PFSK-1 (cell line): Measurements from ENCODE around the gene GNG7.

Experiments used
- FOXP2 ChIP-seq: optimal IDR thresholded peaks from 2 replicates; pipeline ENCODE3; 2011; ENCODE audit warnings: borderline replicate concordance, control low read depth, inconsistent platforms; ENCODE audit not compliant: insufficient read depth; ENCODE audit errors: extremely low read length, extremely low read depth
- POLR2AphosphoS5 ChIP-seq: IDR thresholded peaks from 2 replicates; pipeline ENCODE4 v1.6.1; 2012; ENCODE audit warnings: low read depth, mild to moderate bottlenecking, control low read depth, low read length, moderate library complexity
- SIN3A ChIP-seq: IDR thresholded peaks from 2 replicates; pipeline ENCODE4 v1.6.1; 2012; ENCODE audit warnings: mild to moderate bottlenecking, low read length, moderate library complexity, borderline replicate concordance; ENCODE audit not compliant: insufficient read depth

DNA sequence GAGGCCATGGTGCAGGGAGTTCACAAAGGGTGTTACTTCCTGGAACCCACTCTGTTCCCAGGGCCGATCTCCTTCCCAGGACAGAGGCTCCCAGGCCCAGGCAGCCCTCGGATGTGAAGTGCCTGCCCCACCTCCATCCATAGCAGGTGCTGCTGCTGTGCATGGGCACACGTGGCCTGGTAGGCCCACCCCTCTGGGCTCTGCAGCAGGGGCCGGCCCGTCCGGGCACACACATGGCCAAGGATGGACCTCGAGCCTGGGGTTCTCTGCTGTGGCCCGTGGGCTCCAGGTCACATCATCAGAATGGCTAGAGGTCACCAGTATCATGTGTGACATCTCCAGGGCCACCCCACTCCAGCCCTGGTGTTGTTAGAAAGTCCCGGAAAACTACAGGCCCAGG is 154.8 kb downstream of the GNG7 start:
- no peak for TF ChIP-seq SIN3A
- no peak for TF ChIP-seq POLR2AphosphoS5
- no peak for TF ChIP-seq FOXP2
